ENCODE measurements around the gene SLC25A47.

SLC25A47 gene

DNA sequence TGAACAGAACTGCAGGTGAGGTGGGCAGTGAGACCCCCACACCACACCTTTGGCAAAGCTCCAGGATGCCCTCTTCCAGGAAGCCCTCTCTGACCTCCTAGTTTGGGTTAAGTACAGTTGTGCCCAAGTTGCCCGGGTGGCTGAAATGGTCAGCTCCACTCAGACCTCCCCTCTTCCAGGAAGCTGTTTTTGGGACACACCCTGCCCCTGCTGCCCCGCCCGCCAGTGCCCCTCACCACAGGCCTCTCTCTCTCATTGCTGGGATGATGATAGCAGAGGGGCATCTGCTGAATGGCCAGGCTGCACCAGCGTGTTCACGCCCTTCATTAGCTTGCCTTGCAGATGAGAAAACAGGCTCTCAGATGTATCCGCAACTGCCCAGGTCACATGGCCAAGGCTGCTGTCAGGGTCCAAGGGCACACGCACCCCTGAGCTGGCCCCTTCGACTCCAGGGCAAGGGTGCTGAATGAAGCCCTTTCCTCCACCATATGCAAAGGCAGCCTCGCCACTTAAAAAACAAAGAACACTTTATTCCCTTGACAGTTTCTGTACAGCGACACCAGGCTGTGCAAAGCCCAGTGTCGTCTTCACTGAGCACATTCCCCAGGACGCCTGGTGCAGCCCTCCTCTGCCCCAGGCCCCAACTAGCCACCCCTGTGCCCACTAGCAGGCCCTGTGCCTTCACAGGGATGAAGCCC lies 32.4 kb upstream of the SLC25A47 start:
- H3K27ac ChIP-seq (ENCODE audit: low read depth in 2 of 2, low read length in 2 of 2) = no peak overlapping the region
- H3K4me3 ChIP-seq (ENCODE audit: low read length in 2 of 2) = no peak overlapping the region
- no peaks in the 10 kb centered on the region for H3K36me3 ChIP-seq (ENCODE audit: control insufficient read depth in 2 of 2, insufficient read depth in 2 of 2, low read length in 2 of 2)
- H3K9me3 ChIP-seq (ENCODE audit: control insufficient read depth in 2 of 2, low read length in 2 of 2) = no peaks in the 10 kb centered on the region
- H3K4me1 ChIP-seq (ENCODE audit: control insufficient read depth in 2 of 2, insufficient read depth in 2 of 2, low read length in 2 of 2) = peaks cover 3 to 4% of the 10 kb centered on the region in 2 donors
- no peaks in the 10 kb centered on the region for H3K27me3 ChIP-seq (ENCODE audit: control insufficient read depth in 2 of 2, insufficient read depth in 2 of 2, low read length in 2 of 2)
- H3K9ac ChIP-seq (ENCODE audit: low read depth in 1 of 2, low read length in 2 of 2) = no peak overlapping the region

DNA sequence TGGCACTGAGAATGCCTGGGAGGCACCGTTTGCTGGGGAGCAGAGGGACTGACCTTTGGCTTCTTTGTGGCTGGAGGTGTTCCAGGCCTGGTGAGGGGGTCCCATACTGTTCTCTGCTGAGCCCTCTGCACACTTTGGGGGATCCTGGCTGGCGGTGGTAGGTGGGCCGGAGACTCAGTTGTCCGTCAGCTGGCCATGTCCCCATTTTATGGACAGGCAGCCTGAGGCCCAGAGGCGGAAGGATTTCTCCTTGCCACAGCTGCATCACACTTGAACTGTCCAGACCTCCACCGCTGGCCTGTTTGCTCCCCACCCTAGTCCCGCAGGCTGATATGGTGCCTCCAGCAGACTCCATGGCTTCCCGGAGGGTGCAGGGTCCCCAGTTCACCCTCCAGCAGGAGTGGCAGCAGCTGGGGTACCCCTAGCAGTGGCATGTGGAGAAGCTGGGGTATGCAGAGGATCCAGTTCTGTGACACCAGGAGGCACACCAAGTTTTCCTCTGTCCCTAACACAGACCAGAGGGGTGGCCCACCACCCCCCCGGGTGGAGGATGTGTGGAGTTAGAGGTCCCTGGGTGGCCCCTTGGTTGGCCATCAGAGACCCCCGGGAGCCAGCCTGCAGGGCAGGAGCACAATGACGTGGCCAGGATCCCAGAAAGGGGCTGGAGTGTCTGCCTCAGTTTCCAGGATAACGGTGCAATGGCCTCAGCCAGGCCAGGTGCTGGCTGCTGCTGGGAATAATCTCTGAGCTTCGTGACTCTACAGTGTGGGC lies 31.6 kb upstream of the SLC25A47 start:
- Histone ChIP-seq H3K9ac (ENCODE audit: low read depth in 1 of 2, low read length in 2 of 2) (no peak overlapping the region), H3K27me3 (ENCODE audit: control insufficient read depth in 2 of 2, insufficient read depth in 2 of 2, low read length in 2 of 2) (no peaks in the 10 kb centered on the region), H3K36me3 (ENCODE audit: control insufficient read depth in 2 of 2, insufficient read depth in 2 of 2, low read length in 2 of 2) (no peaks in the 10 kb centered on the region)

DNA sequence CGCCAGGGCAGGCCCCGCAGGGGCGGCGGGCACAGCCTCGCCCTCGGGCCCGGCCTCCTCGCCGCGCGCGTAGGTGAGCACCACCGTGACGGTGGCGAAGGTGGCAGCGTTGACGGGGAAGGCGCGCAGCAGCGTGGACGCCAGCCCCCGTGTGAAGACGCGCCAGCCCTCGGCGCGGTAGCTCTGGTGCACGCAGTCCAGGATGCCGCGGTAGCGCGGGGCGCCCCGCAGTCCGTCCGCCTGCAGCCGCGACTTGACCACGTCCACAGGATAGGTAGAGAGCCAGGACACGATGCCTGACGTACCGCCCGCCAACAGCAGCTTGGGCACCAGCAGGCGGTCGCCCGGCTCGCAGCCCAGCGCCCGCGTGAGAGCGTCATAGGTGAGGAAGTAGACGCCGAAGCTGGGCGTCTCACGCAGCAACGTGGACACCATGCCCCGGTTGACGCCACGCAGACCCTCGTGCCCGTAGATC lies 30.8 kb upstream of the SLC25A47 start:
- Histone ChIP-seq H3K4me1 (ENCODE audit: control insufficient read depth in 2 of 2, insufficient read depth in 2 of 2, low read length in 2 of 2) (no peaks in the 10 kb centered on the region), H3K27ac (ENCODE audit: low read depth in 2 of 2, low read length in 2 of 2) (no peak overlapping the region), H3K9me3 (ENCODE audit: control insufficient read depth in 2 of 2, low read length in 2 of 2) (no peaks in the 10 kb centered on the region), H3K36me3 (ENCODE audit: control insufficient read depth in 2 of 2, insufficient read depth in 2 of 2, low read length in 2 of 2) (no peaks in the 10 kb centered on the region), H3K27me3 (ENCODE audit: control insufficient read depth in 2 of 2, insufficient read depth in 2 of 2, low read length in 2 of 2) (no peaks in the 10 kb centered on the region), H3K4me3 (ENCODE audit: low read length in 2 of 2) (no peak overlapping the region), H3K9ac (ENCODE audit: low read depth in 1 of 2, low read length in 2 of 2) (no peak overlapping the region)

More for the DNA sequence above, 31.6 kb upstream of the SLC25A47 start:
- Histone ChIP-seq H3K9me3 (ENCODE audit: control insufficient read depth in 2 of 2, low read length in 2 of 2) (no peaks in the 10 kb centered on the region), H3K4me1 (ENCODE audit: control insufficient read depth in 2 of 2, insufficient read depth in 2 of 2, low read length in 2 of 2) (no peaks in the 10 kb centered on the region), H3K4me3 (ENCODE audit: low read length in 2 of 2) (no peak overlapping the region), H3K27ac (ENCODE audit: low read depth in 2 of 2, low read length in 2 of 2) (no peak overlapping the region)

DNA sequence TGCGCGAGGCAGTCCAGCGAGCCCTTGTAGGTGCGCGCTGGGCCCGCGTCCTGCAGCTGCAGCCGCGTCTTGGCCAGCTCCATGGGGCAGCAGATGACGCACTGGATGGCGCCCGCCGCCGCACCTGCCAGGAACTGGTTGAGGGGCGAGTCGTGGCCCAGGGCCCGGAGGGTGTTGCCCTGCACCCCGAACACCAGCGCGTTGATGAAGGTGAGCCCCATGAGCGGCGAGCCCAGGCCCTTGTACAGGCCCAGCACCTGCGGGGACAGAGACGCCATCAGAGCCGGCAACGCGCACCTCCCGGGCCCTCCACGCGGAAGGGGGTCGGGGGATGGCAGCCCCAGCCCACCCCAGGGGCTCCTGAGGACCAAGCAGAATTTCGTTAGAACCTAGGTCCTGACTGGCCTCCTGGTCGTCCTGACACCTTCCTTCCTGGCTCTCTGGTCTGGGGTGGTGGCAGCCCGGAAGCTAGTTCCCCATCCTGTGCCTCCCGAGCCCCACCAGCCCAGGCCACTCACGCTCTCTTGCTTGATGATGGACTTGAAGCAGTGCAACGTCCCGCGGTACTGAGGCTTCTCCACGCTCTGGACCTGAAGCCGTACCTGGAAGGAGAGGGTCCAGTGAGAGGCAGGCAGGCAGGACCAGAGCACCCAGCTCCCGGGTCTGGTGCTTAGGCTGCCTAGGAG lies 30.2 kb upstream of the SLC25A47 start:
- Histone ChIP-seq H3K36me3 (ENCODE audit: control insufficient read depth in 2 of 2, insufficient read depth in 2 of 2, low read length in 2 of 2) (no peaks in the 10 kb centered on the region), H3K4me1 (ENCODE audit: control insufficient read depth in 2 of 2, insufficient read depth in 2 of 2, low read length in 2 of 2) (peaks cover 3 to 5% of the 10 kb centered on the region in 2 donors), H3K4me3 (ENCODE audit: low read length in 2 of 2) (no peak overlapping the region), H3K9me3 (ENCODE audit: control insufficient read depth in 2 of 2, low read length in 2 of 2) (no peaks in the 10 kb centered on the region), H3K9ac (ENCODE audit: low read depth in 1 of 2, low read length in 2 of 2) (no peak overlapping the region), H3K27ac (ENCODE audit: low read depth in 2 of 2, low read length in 2 of 2) (no peak overlapping the region), H3K27me3 (ENCODE audit: control insufficient read depth in 2 of 2, insufficient read depth in 2 of 2, low read length in 2 of 2) (no peaks in the 10 kb centered on the region)

DNA sequence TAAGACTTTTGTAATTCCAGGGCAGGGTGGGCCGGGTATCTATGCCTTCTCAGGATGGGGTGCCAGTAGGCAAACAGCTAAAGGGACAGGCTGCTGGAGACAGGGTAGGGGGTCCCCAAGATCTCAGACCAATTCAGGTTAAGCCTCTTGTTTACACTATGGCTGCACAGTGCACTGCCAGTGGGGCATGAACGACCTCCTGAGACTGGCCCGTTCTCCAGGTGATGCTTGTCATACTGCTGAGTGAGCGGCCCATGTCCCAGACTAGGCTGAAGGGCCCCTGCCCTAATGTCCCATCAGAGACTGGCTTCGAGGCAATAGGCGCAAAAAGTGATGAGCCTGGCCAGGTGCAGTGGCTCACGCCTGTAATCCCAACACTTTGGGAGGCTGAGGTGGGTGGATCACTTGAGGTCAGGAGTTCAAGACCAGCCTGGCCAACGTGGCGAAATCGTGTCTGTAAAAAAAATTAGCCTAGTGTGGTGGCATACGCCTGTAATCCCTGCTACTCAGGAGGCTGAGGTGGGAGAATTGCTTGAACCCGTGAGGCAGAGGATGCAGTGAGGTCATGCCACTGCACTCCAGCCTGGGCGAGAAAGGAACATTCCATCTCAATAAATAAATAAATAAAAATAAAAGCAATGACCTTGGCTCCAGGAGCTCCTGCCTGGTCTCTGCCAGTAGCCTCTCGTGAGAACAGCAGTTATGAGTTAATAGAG lies 29.5 kb upstream of the SLC25A47 start:
- H3K36me3 ChIP-seq (ENCODE audit: control insufficient read depth in 2 of 2, insufficient read depth in 2 of 2, low read length in 2 of 2) = no peaks in the 10 kb centered on the region
- H3K4me1 ChIP-seq (ENCODE audit: control insufficient read depth in 2 of 2, insufficient read depth in 2 of 2, low read length in 2 of 2) = peaks cover 6% of the 10 kb centered on the region in 2 donors
- no peaks in the 10 kb centered on the region for H3K27me3 ChIP-seq (ENCODE audit: control insufficient read depth in 2 of 2, insufficient read depth in 2 of 2, low read length in 2 of 2)
- no peak overlapping the region for H3K27ac ChIP-seq (ENCODE audit: low read depth in 2 of 2, low read length in 2 of 2)
- no peak overlapping the region for H3K9ac ChIP-seq (ENCODE audit: low read depth in 1 of 2, low read length in 2 of 2)
- no peak overlapping the region for H3K4me3 ChIP-seq (ENCODE audit: low read length in 2 of 2)
- no peaks in the 10 kb centered on the region for H3K9me3 ChIP-seq (ENCODE audit: control insufficient read depth in 2 of 2, low read length in 2 of 2)

DNA sequence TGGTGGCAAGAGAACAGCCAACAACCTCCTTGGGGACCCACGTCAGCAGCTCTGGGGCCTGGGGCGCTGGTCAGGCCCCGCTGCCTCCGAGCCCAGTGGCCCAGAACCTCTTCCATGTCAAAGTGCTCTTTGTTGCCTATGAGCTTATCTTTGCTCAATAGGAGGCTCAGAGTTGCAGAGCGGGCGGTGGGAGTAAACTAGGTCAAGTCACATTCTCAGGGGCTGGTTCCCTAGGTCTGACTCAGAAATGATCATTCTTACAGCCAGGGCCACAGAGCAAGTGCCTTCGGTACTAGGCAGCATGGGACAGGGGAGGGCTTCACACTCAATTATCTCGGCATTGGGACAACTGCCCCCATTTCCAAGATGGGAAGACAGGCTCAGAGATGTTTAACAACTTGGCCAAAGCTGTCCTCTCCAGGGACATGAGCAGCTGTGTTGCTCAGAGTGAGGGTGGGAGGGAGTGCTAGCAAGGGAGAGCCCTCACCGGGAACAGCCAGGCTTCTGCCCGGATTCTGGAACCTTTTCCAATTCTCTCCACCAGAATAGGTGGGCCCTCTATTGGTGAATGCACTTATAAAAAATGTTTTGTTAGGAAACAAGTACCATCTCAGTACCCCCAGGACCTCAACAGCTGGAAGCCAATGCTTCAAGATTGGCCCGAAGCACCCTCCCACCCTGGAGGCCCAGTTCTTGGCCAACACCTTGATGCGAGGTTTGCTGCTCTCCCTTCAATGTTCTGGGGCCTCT lies 28.8 kb upstream of the SLC25A47 start:
- Histone ChIP-seq H3K36me3 (ENCODE audit: control insufficient read depth in 2 of 2, insufficient read depth in 2 of 2, low read length in 2 of 2) (no peaks in the 10 kb centered on the region), H3K9ac (ENCODE audit: low read depth in 1 of 2, low read length in 2 of 2) (no peak overlapping the region), H3K27me3 (ENCODE audit: control insufficient read depth in 2 of 2, insufficient read depth in 2 of 2, low read length in 2 of 2) (no peaks in the 10 kb centered on the region), H3K9me3 (ENCODE audit: control insufficient read depth in 2 of 2, low read length in 2 of 2) (no peaks in the 10 kb centered on the region), H3K4me3 (ENCODE audit: low read length in 2 of 2) (no peak overlapping the region), H3K27ac (ENCODE audit: low read depth in 2 of 2, low read length in 2 of 2) (no peak overlapping the region), H3K4me1 (ENCODE audit: control insufficient read depth in 2 of 2, insufficient read depth in 2 of 2, low read length in 2 of 2) (peaks cover 6% of the 10 kb centered on the region in 2 donors)

DNA sequence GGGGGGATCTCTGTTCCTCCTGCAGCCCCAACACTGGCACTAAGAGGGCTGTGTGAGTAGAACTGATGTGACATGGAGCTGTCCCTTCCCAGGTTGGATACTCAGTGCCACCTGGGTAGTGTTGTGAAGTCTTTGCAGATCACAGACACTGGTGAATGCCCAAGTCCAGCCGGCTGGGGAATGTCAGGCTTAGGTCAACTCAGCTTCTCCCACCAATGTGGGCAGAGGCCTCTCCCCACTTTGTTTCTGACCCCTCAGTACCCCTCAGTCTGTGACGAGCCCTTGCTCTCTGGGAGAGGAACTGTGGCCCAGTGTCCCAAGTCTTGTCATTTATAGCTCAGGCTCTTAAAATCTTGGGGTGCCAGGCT lies 28.2 kb upstream of the SLC25A47 start:
- Histone ChIP-seq H3K4me3 (ENCODE audit: low read length in 2 of 2) (no peak overlapping the region), H3K27ac (ENCODE audit: low read depth in 2 of 2, low read length in 2 of 2) (no peak overlapping the region), H3K27me3 (ENCODE audit: control insufficient read depth in 2 of 2, insufficient read depth in 2 of 2, low read length in 2 of 2) (no peaks in the 10 kb centered on the region), H3K36me3 (ENCODE audit: control insufficient read depth in 2 of 2, insufficient read depth in 2 of 2, low read length in 2 of 2) (no peaks in the 10 kb centered on the region), H3K9ac (ENCODE audit: low read depth in 1 of 2, low read length in 2 of 2) (no peak overlapping the region), H3K4me1 (ENCODE audit: control insufficient read depth in 2 of 2, insufficient read depth in 2 of 2, low read length in 2 of 2) (peaks cover 6% of the 10 kb centered on the region in 2 donors), H3K9me3 (ENCODE audit: control insufficient read depth in 2 of 2, low read length in 2 of 2) (no peaks in the 10 kb centered on the region)

DNA sequence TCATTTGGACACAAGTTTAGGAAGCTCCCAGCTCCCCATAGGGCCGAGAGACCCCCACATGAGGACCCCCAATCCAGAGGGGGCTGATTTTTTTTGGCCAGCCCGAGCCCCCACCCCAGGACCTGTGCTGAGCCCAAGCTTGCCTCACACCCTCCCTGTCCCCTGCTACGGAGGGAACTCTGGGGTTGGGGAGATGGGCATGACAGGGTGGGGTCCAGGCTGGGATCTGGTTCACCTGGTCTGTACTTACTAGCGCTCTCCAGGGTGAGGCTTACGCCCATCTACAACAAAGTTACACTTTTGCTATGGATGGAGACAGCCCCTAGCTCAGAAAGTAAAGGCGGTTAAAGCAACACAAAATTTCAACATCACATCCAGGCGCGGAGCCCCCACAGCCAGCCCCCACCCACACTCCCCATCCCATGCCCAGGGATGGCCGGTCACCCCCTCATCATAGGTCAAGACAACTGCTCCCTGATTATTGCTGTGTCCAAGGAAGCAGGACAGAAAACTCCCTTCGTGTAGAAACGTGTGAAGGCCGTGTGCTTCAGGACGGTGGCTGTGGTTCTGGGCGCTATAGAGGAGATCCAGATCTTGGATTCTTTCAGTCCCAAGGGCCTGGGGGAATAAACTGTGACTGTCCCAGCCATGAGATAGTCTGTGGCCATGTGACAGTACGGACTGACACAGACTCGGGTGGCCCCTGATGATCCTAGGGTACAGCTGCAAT lies 27.6 kb upstream of the SLC25A47 start:
- Histone ChIP-seq H3K27ac (ENCODE audit: low read depth in 2 of 2, low read length in 2 of 2) (no peak overlapping the region), H3K4me3 (ENCODE audit: low read length in 2 of 2) (no peak overlapping the region), H3K27me3 (ENCODE audit: control insufficient read depth in 2 of 2, insufficient read depth in 2 of 2, low read length in 2 of 2) (no peaks in the 10 kb centered on the region), H3K36me3 (ENCODE audit: control insufficient read depth in 2 of 2, insufficient read depth in 2 of 2, low read length in 2 of 2) (no peaks in the 10 kb centered on the region), H3K9ac (ENCODE audit: low read depth in 1 of 2, low read length in 2 of 2) (no peak overlapping the region), H3K9me3 (ENCODE audit: control insufficient read depth in 2 of 2, low read length in 2 of 2) (no peaks in the 10 kb centered on the region), H3K4me1 (ENCODE audit: control insufficient read depth in 2 of 2, insufficient read depth in 2 of 2, low read length in 2 of 2) (peaks cover 6% of the 10 kb centered on the region in 2 donors)

DNA sequence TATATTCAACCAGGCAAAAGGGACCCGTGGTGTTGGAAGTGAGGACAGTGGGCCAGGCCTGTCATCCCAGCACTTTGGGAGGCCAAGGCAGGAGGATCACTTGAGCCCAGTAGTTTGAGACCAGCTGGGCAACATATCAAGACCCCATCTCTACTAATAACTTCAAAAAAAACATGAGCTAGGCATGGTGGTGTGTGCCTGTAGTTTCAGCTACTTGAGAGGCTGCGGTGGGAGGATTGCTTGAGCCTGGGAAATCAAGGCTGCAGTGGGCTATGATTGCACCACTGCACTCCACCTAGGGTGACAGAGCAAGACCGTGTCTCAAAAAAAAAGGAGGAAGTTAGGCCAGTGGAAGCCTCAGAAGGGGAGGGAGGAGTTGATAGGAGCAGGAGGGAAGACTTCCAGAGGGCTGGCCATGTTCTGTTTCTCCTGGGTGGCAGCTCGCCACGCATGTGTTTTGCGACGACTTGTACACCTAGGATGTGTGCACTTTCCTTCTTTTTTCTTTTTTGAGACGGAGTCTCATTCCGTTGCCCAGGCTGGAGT lies 27.0 kb upstream of the SLC25A47 start:
- Histone ChIP-seq H3K9ac (ENCODE audit: low read depth in 1 of 2, low read length in 2 of 2) (no peak overlapping the region), H3K27me3 (ENCODE audit: control insufficient read depth in 2 of 2, insufficient read depth in 2 of 2, low read length in 2 of 2) (no peaks in the 10 kb centered on the region), H3K9me3 (ENCODE audit: control insufficient read depth in 2 of 2, low read length in 2 of 2) (no peaks in the 10 kb centered on the region), H3K4me1 (ENCODE audit: control insufficient read depth in 2 of 2, insufficient read depth in 2 of 2, low read length in 2 of 2) (peaks cover 6% of the 10 kb centered on the region in 2 donors), H3K27ac (ENCODE audit: low read depth in 2 of 2, low read length in 2 of 2) (no peak overlapping the region), H3K4me3 (ENCODE audit: low read length in 2 of 2) (no peak overlapping the region), H3K36me3 (ENCODE audit: control insufficient read depth in 2 of 2, insufficient read depth in 2 of 2, low read length in 2 of 2) (no peaks in the 10 kb centered on the region)
